HG02642 (cell line): ENCODE measurements around the gene LUZP1.

Source experiments
- ATAC-seq: cut with Tn5 transposase; IDR thresholded peaks from one replicate; pipeline ENCODE4 v1.9.1; 2021; ENCODE audit warnings: mild to moderate bottlenecking; ENCODE audit not compliant: unreplicated experiment, poor library complexity

Gene LUZP1

GRCh38 chr1:23097316-23097715 is 71.3 kb downstream of the LUZP1 start:
- ATAC-seq = no peak

- no peak for ATAC-seq
These were observed 76.2 kb downstream of the LUZP1 start for GRCh38 chr1:23092447-23092846.

- no peak for ATAC-seq
These were observed 77.1 kb downstream of the LUZP1 start for GRCh38 chr1:23091545-23091944.

GRCh38 chr1:23090056-23090455 is 78.6 kb downstream of the LUZP1 start:
- no peak for ATAC-seq

GRCh38 chr1:23088027-23088426 is 80.6 kb downstream of the LUZP1 start:
- no peak for ATAC-seq

GRCh38 chr1:23085696-23086095 is 83.0 kb downstream of the LUZP1 start:
- no peak for ATAC-seq

- no peak for ATAC-seq
These were observed 83.8 kb downstream of the LUZP1 start for GRCh38 chr1:23084880-23085279.

GRCh38 chr1:23083714-23084480 is 84.8 kb downstream of the LUZP1 start:
- no peak for ATAC-seq

- no peak for ATAC-seq
These were observed 87.3 kb downstream of the LUZP1 start for GRCh38 chr1:23081376-23081775.

GRCh38 chr1:23080885-23081284 is 87.8 kb downstream of the LUZP1 start:
- ATAC-seq = no peak

- ATAC-seq = no peak
These were observed 89.6 kb downstream of the LUZP1 start for GRCh38 chr1:23079025-23079424.

- ATAC-seq = no peak
These were observed 94.6 kb downstream of the LUZP1 start for GRCh38 chr1:23074012-23074411.

GRCh38 chr1:23069675-23070074 is 99.0 kb downstream of the LUZP1 start:
- ATAC-seq = no peak

- no peak for ATAC-seq
These were observed 99.5 kb downstream of the LUZP1 start for GRCh38 chr1:23069149-23069548.

GRCh38 chr1:23066075-23066474 is 102.6 kb downstream of the LUZP1 start:
- no peak for ATAC-seq

GRCh38 chr1:23065385-23065784 is 103.3 kb downstream of the LUZP1 start:
- no peak for ATAC-seq

GRCh38 chr1:23062271-23062670 is 106.4 kb downstream of the LUZP1 start:
- no peak for ATAC-seq

- ATAC-seq = no peak
These were observed 111.4 kb downstream of the LUZP1 start for GRCh38 chr1:23057301-23057700.

- no peak for ATAC-seq
These were observed 117.3 kb downstream of the LUZP1 start for GRCh38 chr1:23051290-23051909.

GRCh38 chr1:23050201-23050600 is 118.5 kb downstream of the LUZP1 start:
- ATAC-seq = no peak

- ATAC-seq = no peak
These were observed 124.6 kb downstream of the LUZP1 start for GRCh38 chr1:23044035-23044434.

GRCh38 chr1:23040509-23040908 is 128.1 kb downstream of the LUZP1 start:
- ATAC-seq = no peak
